Bronchial epithelial cell (primary cell): ENCODE results near the gene ECE1. TPM values are rescaled to one million over a fixed set of nuclear protein-coding genes. Genes with fewer than 3 reads are reported as not detected.

ENCODE experiments used
- DNase-seq: peaks from one replicate; pipeline ENCODE4 v3.0.0-alpha.2; 2010; ENCODE audit warnings: low read depth
- FAIRE-seq: peaks from 2 replicates; lab custom pipeline; 2011; peaks lifted over from hg19 to GRCh38; lab: Jason Lieb, UNC
- H3K27me3 ChIP-seq: 2 replicates; pipeline ENCODE4 v1.5.1; 2011; ENCODE audit warnings: low read length; ENCODE audit not compliant: control insufficient read depth, insufficient read depth
- H3K36me3 ChIP-seq: 2 replicates; pipeline ENCODE4 v1.5.1; 2011; ENCODE audit warnings: low read length; ENCODE audit not compliant: control insufficient read depth, insufficient read depth
- H3K4me3 ChIP-seq: 2 replicates; pipeline ENCODE4 v1.5.1; 2011; ENCODE audit warnings: mild to moderate bottlenecking, low read depth, low read length, control low read depth
- CTCF ChIP-seq: IDR thresholded peaks from 2 replicates; pipeline ENCODE4 v1.5.1; 2011; ENCODE audit warnings: mild to moderate bottlenecking, moderate library complexity, low read length, control low read depth, inconsistent platforms; ENCODE audit not compliant: insufficient read depth, severe bottlenecking
- total RNA-seq: library from RNA; depleted of rRNA; stranded (reverse); fragments of >200 nt; gene quantifications from 2 replicates; pipeline ENCODE4 v1.2.1, GENCODE V29; 2014

ECE1 gene
- total RNA-seq, 1 donor from 2014 or later, result 44.2 TPM

GRCh38 chr1:21225065-21225464 is 65.2 kb downstream of the ECE1 start:
- TF ChIP-seq CTCF, result no peak
- DNase-seq, result no peak

DNA sequence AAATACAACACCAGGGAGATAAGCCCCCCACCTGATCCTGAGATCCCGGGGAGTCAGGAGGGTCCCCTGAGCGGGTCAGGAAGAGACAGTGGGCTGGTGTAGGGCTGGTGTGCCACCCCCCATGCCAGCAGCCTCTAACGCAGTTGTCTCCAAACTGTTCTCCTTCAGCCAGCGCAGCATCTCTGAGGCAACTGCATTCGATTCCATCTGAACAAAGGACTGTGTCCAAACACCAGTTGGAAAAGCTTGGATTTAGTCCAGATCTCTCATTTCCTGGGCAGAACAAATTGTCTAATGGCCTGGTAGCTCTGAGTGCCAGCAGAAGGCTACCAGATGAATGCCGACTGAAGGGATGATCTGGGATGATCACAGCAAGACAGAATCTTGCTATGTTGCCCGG is 69.4 kb downstream of the ECE1 start:
- no peak for TF ChIP-seq CTCF
- peak; percentile 64 for FAIRE-seq
- Histone ChIP-seq H3K27me3 (no peaks in the 10 kb centered on the region), H3K36me3 (peaks cover 9% of the 10 kb centered on the region), H3K4me3 (no peak overlapping the region)
- no peak for DNase-seq

More at GRCh38 chr1:21225065-21225464, 65.2 kb downstream of the ECE1 start:
- no peaks in the 10 kb centered on the region for H3K27me3 ChIP-seq
- no peak for FAIRE-seq
- H3K36me3 ChIP-seq, result peaks cover 8% of the 10 kb centered on the region
- no peak overlapping the region for H3K4me3 ChIP-seq

DNA sequence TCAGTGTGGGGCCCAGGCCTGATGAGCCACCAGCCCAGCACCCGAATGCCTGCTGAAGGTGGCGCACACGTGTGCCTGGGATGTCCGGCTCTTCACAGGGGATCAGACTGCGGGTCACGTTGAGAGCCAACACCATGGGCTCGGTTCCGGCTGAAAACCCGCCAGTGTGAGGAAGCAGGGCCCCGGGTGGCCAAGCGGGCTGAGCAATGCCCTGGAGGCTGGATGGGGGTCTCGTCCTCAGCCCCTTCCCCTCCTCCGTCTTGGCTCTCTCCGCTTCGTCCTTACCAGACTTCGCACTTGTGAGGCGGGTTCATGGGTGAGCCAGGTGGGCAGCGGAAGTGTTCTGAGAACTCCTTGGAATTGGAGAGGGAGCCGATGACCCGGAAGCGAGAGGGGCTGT is 70.6 kb downstream of the ECE1 start:
- FAIRE-seq (no peak), DNase-seq (no peak)
- Histone ChIP-seq H3K27me3 (no peaks in the 10 kb centered on the region), H3K36me3 (peaks cover 6% of the 10 kb centered on the region), H3K4me3 (no peak overlapping the region)
- TF ChIP-seq CTCF, result no peak

DNA sequence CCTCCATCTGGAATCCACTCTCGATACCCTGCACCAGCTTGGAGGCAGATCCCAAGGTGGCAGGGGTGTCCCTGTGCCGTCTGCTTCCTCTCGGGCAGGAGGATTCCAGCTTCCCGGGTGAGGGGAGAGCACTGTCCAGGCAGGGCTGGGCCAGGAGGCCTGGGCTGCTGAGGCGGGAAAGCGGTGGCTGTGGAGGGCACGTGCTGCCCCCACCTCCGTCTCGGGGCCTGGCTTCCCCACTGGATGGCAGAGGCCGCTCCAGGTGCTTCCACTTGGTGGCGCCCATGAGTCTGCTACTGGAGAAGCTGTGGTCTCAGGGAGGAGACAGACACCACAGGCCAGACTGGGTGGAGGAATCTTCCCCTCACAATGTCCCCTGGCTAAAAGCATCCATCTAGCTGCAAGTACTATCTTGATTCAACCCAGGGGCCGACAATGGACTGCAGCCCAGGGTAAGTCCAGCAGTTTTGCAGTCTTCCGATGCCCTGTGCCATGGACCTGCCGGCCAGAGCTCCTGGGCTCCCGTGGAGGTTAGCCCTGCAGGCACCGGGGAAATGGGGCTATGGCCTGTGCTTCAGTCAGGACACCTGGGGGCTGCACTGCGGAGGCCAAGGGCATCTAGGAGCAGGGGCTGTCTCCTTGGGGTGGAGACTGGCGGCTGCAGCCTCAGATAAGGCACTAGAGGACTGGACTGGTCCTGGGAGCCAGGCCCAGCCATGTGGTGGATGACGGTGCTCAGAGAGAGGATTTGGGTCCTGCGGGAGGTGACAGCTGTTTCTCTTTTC is 72.3 kb downstream of the ECE1 start:
- peaks cover 6% of the 10 kb centered on the region for H3K36me3 ChIP-seq
- DNase-seq (no peak), FAIRE-seq (no peak)

DNA sequence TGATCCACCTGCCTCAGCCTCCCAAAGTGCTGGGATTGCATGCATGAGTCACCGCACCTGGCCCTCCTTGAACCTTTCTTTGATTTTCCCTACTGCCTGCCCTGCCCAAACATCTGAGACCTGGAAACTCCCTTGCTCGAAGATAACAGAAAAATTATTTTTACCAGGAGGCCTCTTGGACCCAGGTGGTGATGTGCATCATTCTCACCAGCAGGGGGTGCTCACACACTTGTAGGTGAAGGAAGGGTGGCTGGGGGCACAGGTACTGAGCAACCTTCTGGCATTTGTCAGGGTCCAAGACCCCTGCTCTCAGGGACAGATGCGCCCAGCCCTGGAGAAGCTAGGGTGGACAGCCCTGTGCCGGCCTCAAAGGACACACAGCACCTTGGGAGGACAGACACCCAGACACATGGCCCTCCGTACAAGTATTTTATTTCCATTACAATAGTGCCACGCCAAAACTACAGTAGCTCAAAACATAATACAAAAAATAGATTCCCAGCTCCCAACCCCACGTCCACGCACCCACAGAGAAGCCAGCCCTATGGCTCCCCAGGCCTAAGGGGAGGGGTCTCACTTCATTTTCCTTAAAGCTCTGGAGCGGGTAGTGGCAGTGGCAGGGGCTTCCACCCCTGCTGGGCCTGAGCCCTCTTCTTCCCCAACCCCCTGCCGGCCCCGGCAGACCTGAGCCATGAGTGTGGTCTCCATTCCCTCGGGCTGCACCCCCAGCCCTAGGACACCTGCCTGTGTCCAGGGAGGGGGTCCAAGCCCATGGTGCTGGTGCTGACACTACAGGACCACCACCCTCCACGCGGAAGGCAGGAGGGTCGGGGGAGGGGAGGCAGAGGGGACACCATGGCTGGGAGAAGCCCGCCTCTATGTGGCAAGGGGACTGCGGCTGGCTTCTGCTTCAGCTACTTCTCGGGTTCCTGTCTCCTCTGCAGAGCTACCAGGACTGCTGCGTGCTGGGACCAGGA is 73.1 kb downstream of the ECE1 start:
- H3K36me3 ChIP-seq, result peaks cover 6% of the 10 kb centered on the region
- FAIRE-seq (no peak), DNase-seq (peak; percentile 37)
- TF ChIP-seq CTCF, result peak; percentile 63
- H3K27me3 ChIP-seq, result no peaks in the 10 kb centered on the region
- H3K4me3 ChIP-seq, result no peak overlapping the region

More for the DNA sequence above, 72.3 kb downstream of the ECE1 start:
- no peaks in the 10 kb centered on the region for H3K27me3 ChIP-seq
- peak; percentile 45 for TF ChIP-seq CTCF
- H3K4me3 ChIP-seq, result no peak overlapping the region
